A549 (cell line): ENCODE data around the gene ZNF580. TPM values are rescaled to one million over a fixed set of nuclear protein-coding genes. Genes with fewer than 3 reads are reported as not detected.

ENCODE experiments used
- ATAC-seq, 2 experiments: fragments of 200-7000 bp in 1 of 2; fragments of >200 bp in 1 of 2; cut with Nextera tagmentation in 1 of 2; cut with Tn5 transposase in 1 of 2; 3 replicates each; pipeline versions ENCODE4 v1.8.0 to v1.9.1; 2018 to 2020; ENCODE audit warnings: mild to moderate bottlenecking in 1 of 2, moderate library complexity in 1 of 2
- CTCF ChIA-PET: fragments of 300-600 bp; sonication (Branson Sonifier 250); formaldehyde crosslinking; extraction: SDS; loops from one replicate; lab custom pipeline; 2021; ENCODE audit warnings: antibody characterized with exemption, inconsistent platforms; lab: Yijun Ruan, JAX
- POLR2A ChIA-PET: fragments of 350-600 bp; formaldehyde crosslinking; extraction: SDS; loops from one replicate; lab custom pipeline; 2021; ENCODE audit warnings: antibody characterized with exemption, inconsistent platforms; lab: Yijun Ruan, JAX
- DNase-seq, 2 experiments: peaks; one replicate each; pipeline versions ENCODE4 v3.0.0 to v3.0.0-alpha.2; 2011 to 2016; ENCODE audit warnings: low read depth in 1 of 2, low spot score in 1 of 2
- FAIRE-seq: peaks from 2 replicates; lab custom pipeline; 2011; peaks lifted over from hg19 to GRCh38; lab: Jason Lieb, UNC
- H3K27ac ChIP-seq, 2 experiments: fragments of >200 bp; sonication (Bioruptor Twin); formaldehyde crosslinking; 3 replicates each; pipeline ENCODE4 v1.5.1; 2016 to 2017
- H3K4me1 ChIP-seq: fragments of >200 bp; sonication (Bioruptor Twin); formaldehyde crosslinking; 3 replicates; pipeline ENCODE4 v1.6.1; 2016
- H3K4me2 ChIP-seq: fragments of >200 bp; sonication (Bioruptor Twin); formaldehyde crosslinking; 3 replicates; pipeline ENCODE4 v1.6.1; 2016
- H3K4me3 ChIP-seq: fragments of >200 bp; sonication (Bioruptor Twin); formaldehyde crosslinking; 3 replicates; pipeline ENCODE4 v1.5.1; 2016
- H3K9me3 ChIP-seq: fragments of >200 bp; sonication (Bioruptor Twin); formaldehyde crosslinking; 3 replicates; pipeline ENCODE4 v1.6.1; 2016
- BCL3 ChIP-seq: fragments of >200 bp; sonication (Bioruptor Twin); formaldehyde crosslinking; IDR thresholded peaks from 3 replicates; pipeline ENCODE4 v1.6.1; 2016
- BHLHE40 ChIP-seq: IDR thresholded peaks from 2 replicates; pipeline ENCODE4 v1.6.1; 2012; ENCODE audit warnings: low read depth, low read length, inconsistent platforms
- CBX2 ChIP-seq: fragments of 200-600 bp; sonication (generic); IDR thresholded peaks from 2 replicates; pipeline ENCODE4 v1.6.1; 2016; ENCODE audit warnings: low read depth, mild to moderate bottlenecking, borderline replicate concordance
- CBX8 ChIP-seq: fragments of 200-600 bp; sonication (generic); IDR thresholded peaks from 2 replicates; pipeline ENCODE4 v1.6.1; 2016
- CEBPB ChIP-seq, 2 experiments: fragments of >200 bp in 1 of 2; sonication (Bioruptor Twin) in 1 of 2; formaldehyde crosslinking in 1 of 2; IDR thresholded peaks; 2 replicates each; pipeline ENCODE4 v1.6.1; 2012 to 2016
- CHD2 ChIP-seq: fragments of 150-350 bp; IDR thresholded peaks from 2 replicates; pipeline ENCODE4 v1.6.1; 2014; ENCODE audit warnings: low read length; ENCODE audit not compliant: partially characterized antibody
- EHMT2 ChIP-seq: fragments of 200-600 bp; sonication (generic); IDR thresholded peaks from 2 replicates; pipeline ENCODE4 v1.6.1; 2016; ENCODE audit warnings: antibody characterized with exemption, low read depth, mild to moderate bottlenecking, moderate library complexity
- ELK1 ChIP-seq: fragments of 150-350 bp; IDR thresholded peaks from 2 replicates; pipeline ENCODE4 v1.6.1; 2014; ENCODE audit warnings: low read depth, mild to moderate bottlenecking, low read length
- FOSB ChIP-seq: fragments of 250-450 bp; sonication (Bioruptor Pico); IDR thresholded peaks from 2 replicates; pipeline ENCODE4 v1.5.0; 2020; ENCODE audit warnings: mild to moderate bottlenecking, moderate library complexity
- FOXS1 ChIP-seq: fragments of 250-450 bp; sonication (Bioruptor Pico); IDR thresholded peaks from 2 replicates; pipeline ENCODE4 v1.5.0; 2020; ENCODE audit warnings: mild to moderate bottlenecking, moderate library complexity
- HOXA7 ChIP-seq: fragments of 250-450 bp; sonication (Bioruptor Pico); IDR thresholded peaks from 2 replicates; pipeline ENCODE4 v1.5.0; 2020; ENCODE audit warnings: mild to moderate bottlenecking, moderate library complexity
- HOXB13 ChIP-seq: fragments of 250-450 bp; sonication (Bioruptor Pico); IDR thresholded peaks from 2 replicates; pipeline ENCODE4 v1.5.0; 2020; ENCODE audit warnings: low read depth, mild to moderate bottlenecking, moderate library complexity
- HOXB5 ChIP-seq: fragments of 250-450 bp; sonication (Bioruptor Pico); IDR thresholded peaks from 2 replicates; pipeline ENCODE4 v1.5.0; 2020; ENCODE audit warnings: mild to moderate bottlenecking, moderate library complexity
- KDM1A ChIP-seq: fragments of 200-600 bp; sonication (generic); IDR thresholded peaks from 2 replicates; pipeline ENCODE4 v1.6.1; 2016; ENCODE audit warnings: low read depth, mild to moderate bottlenecking
- MAX ChIP-seq: IDR thresholded peaks from 2 replicates; pipeline ENCODE4 v1.6.1; 2012
- NPAS2 ChIP-seq: fragments of 250-450 bp; sonication (Bioruptor Pico); IDR thresholded peaks from 2 replicates; pipeline ENCODE4 v1.8.0; 2022; ENCODE audit warnings: mild to moderate bottlenecking, moderate library complexity, borderline replicate concordance
- NR3C1 ChIP-seq: fragments of >200 bp; sonication (Bioruptor Twin); formaldehyde crosslinking; IDR thresholded peaks from 3 replicates; pipeline ENCODE4 v1.6.1; 2017
- POLR2A ChIP-seq: IDR thresholded peaks from 2 replicates; pipeline ENCODE4 v1.6.1; 2012; ENCODE audit warnings: mild to moderate bottlenecking, low read length
- RAD21 ChIP-seq, 2 experiments: fragments of >200 bp in 1 of 2; sonication (Bioruptor Twin) in 1 of 2; formaldehyde crosslinking in 1 of 2; IDR thresholded peaks in 1 of 2; conservative IDR thresholded peaks in 1 of 2; 2 replicates in 1 of 2; 3 replicates in 1 of 2; pipeline ENCODE4 v1.6.1; 2012 to 2018; ENCODE audit warnings: inconsistent platforms in 1 of 2
- RARB ChIP-seq: fragments of 250-450 bp; sonication (Bioruptor Pico); IDR thresholded peaks from 2 replicates; pipeline ENCODE4 v1.8.0; 2021; ENCODE audit warnings: mild to moderate bottlenecking, moderate library complexity
- RCOR1 ChIP-seq: fragments of 150-350 bp; IDR thresholded peaks from 2 replicates; pipeline ENCODE4 v1.6.1; 2014; ENCODE audit warnings: antibody characterized with exemption, low read length, low read depth
- RNF2 ChIP-seq: fragments of 200-600 bp; sonication (generic); IDR thresholded peaks from 2 replicates; pipeline ENCODE4 v1.6.1; 2016; ENCODE audit warnings: low read depth, mild to moderate bottlenecking, antibody characterized with exemption, moderate library complexity, borderline replicate concordance
- SMC3 ChIP-seq: fragments of >200 bp; sonication (Bioruptor Twin); formaldehyde crosslinking; IDR thresholded peaks from 3 replicates; pipeline ENCODE4 v1.6.1; 2018; ENCODE audit warnings: inconsistent platforms
- SREBF2 ChIP-seq: fragments of 450-650 bp; IDR thresholded peaks from 2 replicates; pipeline ENCODE4 v1.6.1; 2014; ENCODE audit warnings: mild to moderate bottlenecking, moderate library complexity
- TP53 ChIP-seq: fragments of 250-450 bp; sonication (Bioruptor Pico); IDR thresholded peaks from 2 replicates; pipeline ENCODE4 v1.5.0; 2021; ENCODE audit warnings: mild to moderate bottlenecking, moderate library complexity
- USF2 ChIP-seq: fragments of 450-650 bp; IDR thresholded peaks from 2 replicates; pipeline ENCODE4 v1.6.1; 2014; ENCODE audit warnings: antibody characterized with exemption
- ZFP36 ChIP-seq: fragments of 450-650 bp; IDR thresholded peaks from 2 replicates; pipeline ENCODE4 v1.6.1; 2014; ENCODE audit warnings: borderline replicate concordance; ENCODE audit not compliant: partially characterized antibody
- ZSCAN20 ChIP-seq: fragments of 250-450 bp; sonication (Bioruptor Pico); IDR thresholded peaks from 2 replicates; pipeline ENCODE4 v1.8.0; 2022; ENCODE audit warnings: mild to moderate bottlenecking, moderate library complexity
- WGBS: methylation state at CpG from one replicate; pipeline ENCODE4 v1.1.6; 2017; ENCODE audit errors: missing lambda C conversion rate; 5-methylcytosine and 5-hydroxymethylcytosine counted together
- polyA plus RNA-seq, 4 experiments: library from polyadenylated mRNA; depleted of rRNA in 3 of 4; stranded (reverse); fragments of >200 nt; fragmentation: RNase III in 1 of 4; extraction: RNeasy Plus Mini Kit Qiagen cat#74134 plus additional on column Dnase treatment in 1 of 4; gene quantifications; 2 replicates in 3 of 4; 3 replicates in 1 of 4; pipeline ENCODE4 v1.2.3, GENCODE V29; 2011 to 2017
- TF ChIP-seq, protein P1 (sequence below): IDR thresholded peaks from 2 replicates; pipeline ENCODE4 v1.6.1; 2012
- TF ChIP-seq, protein P2 (sequence below): fragments of 250-450 bp; sonication (Bioruptor Pico); IDR thresholded peaks from 2 replicates; pipeline ENCODE4 v1.5.0; 2021; ENCODE audit warnings: mild to moderate bottlenecking, moderate library complexity, borderline replicate concordance
- TF ChIP-seq, protein P3 (sequence below): fragments of >200 bp; sonication (Bioruptor Twin); formaldehyde crosslinking; IDR thresholded peaks from 2 replicates; pipeline ENCODE4 v1.6.1; 2016

ZNF580 gene
- polyA plus RNA-seq, 2 of the 4 experiments (the other 2 are of a cell fraction) = 9.2 to 52.8 TPM

- TF ChIP-seq, protein P1, sequence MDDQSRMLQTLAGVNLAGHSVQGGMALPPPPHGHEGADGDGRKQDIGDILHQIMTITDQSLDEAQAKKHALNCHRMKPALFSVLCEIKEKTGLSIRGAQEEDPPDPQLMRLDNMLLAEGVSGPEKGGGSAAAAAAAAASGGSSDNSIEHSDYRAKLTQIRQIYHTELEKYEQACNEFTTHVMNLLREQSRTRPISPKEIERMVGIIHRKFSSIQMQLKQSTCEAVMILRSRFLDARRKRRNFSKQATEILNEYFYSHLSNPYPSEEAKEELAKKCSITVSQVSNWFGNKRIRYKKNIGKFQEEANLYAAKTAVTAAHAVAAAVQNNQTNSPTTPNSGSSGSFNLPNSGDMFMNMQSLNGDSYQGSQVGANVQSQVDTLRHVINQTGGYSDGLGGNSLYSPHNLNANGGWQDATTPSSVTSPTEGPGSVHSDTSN = no peak
Observed at GRCh38 chr19:55603581-55604292, 37.1 kb upstream of the ZNF580 start (continued).

- Histone ChIP-seq H3K27ac (peak overlapping the region; percentile 94 to 95), H3K4me1 (peaks cover 23% of the 10 kb centered on the region), H3K9me3 (no peaks in the 10 kb centered on the region), H3K4me3 (peak overlapping the region; percentile 82), H3K4me2 (peak overlapping the region; percentile 97)
- WGBS = under 1% methylated on average over 15 of the region's 43 CpGs
- ATAC-seq (peak; percentile 72 to 85), DNase-seq (peak; percentile 93 to 99), FAIRE-seq (no peak)
- ChIA-PET CTCF (interaction anchor here (0.8 to 16.7 kb wide), 30 partner anchors 10 to 463 kb away, joined by 3 to 348 read pairs (median 9); partner anchors contain the start of genes NAT14, ZNF579 and ZNF784), POLR2A (interaction anchor here (0.9 to 3.2 kb wide), 22 partner anchors 12 to 346 kb away, joined by 3 to 33 read pairs (median 5); partner anchors contain the start of genes ISOC2, NAT14, PPP6R1 and U2AF2)
- TF ChIP-seq EHMT2 (no peak), BHLHE40 (no peak), MAX (no peak; the same call in none of the 2 replicates), NR3C1 (no peak), SREBF2 (no peak), HOXB5 (CRISPR knock-in tag) (no peak), CHD2 (no peak), CEBPB (IDR thresholded peaks at IDR 0.05) (no peak), CBX2 (no peak), RNF2 (no peak), ZFP36 (no peak), FOSB (no peak), FOXS1 (CRISPR knock-in tag) (no peak), HOXB13 (CRISPR knock-in tag) (no peak), SMC3 (no peak), NPAS2 (CRISPR knock-in tag) (no peak), KDM1A (no peak), HOXA7 (CRISPR knock-in tag) (no peak), ELK1 (0 out of 2 replicates have a peak, but pooled peaks have one; percentile 13), RAD21 (conservative IDR thresholded peaks at IDR 0.05 in 1 of 2, IDR thresholded peaks at IDR 0.05 in 1 of 2) (no peak), TP53 (no peak), RCOR1 (no peak), BCL3 (0 out of 3 replicates have a peak, but pooled peaks have one; percentile 7), POLR2A (no peak), RARB (CRISPR knock-in tag) (no peak), USF2 (no peak), ZSCAN20 (CRISPR knock-in tag) (no peak), CBX8 (no peak)
- TF ChIP-seq, protein P1 = peak; percentile 70; the same call in 1 of the 2 replicates
- TF ChIP-seq, protein P2, sequence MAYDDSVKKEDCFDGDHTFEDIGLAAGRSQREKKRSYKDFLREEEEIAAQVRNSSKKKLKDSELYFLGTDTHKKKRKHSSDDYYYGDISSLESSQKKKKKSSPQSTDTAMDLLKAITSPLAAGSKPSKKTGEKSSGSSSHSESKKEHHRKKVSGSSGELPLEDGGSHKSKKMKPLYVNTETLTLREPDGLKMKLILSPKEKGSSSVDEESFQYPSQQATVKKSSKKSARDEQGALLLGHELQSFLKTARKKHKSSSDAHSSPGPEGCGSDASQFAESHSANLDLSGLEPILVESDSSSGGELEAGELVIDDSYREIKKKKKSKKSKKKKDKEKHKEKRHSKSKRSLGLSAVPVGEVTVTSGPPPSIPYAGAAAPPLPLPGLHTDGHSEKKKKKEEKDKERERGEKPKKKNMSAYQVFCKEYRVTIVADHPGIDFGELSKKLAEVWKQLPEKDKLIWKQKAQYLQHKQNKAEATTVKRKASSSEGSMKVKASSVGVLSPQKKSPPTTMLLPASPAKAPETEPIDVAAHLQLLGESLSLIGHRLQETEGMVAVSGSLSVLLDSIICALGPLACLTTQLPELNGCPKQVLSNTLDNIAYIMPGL (CRISPR knock-in tag) = no peak
- TF ChIP-seq, protein P3, sequence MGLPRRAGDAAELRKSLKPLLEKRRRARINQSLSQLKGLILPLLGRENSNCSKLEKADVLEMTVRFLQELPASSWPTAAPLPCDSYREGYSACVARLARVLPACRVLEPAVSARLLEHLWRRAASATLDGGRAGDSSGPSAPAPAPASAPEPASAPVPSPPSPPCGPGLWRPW = no peak
Observed at GRCh38 chr19:55605207-55605636, 35.6 kb upstream of the ZNF580 start.
